Neural cell (in vitro differentiated cells): Measurements from ENCODE around the gene ATF6.

Source experiments
- CTCF ChIP-seq: fragments of 450-650 bp; IDR thresholded peaks from 2 replicates; pipeline ENCODE4 v1.5.1; 2014; ENCODE audit warnings: antibody characterized with exemption, mild to moderate bottlenecking, moderate library complexity; ENCODE audit not compliant: poor library complexity, severe bottlenecking
- EZH2 ChIP-seq: fragments of 200-600, 300-800 bp; shearing (Covaris generic), sonication (generic); IDR thresholded peaks from 2 replicates; pipeline ENCODE4 v1.6.1; 2014; ENCODE audit warnings: antibody characterized with exemption, low read length, borderline replicate concordance, mild to moderate bottlenecking; ENCODE audit not compliant: insufficient read depth, poor library complexity, severe bottlenecking

- TF ChIP-seq CTCF (no peak), EZH2 (no peak)
Measured at GRCh38 chr1:161743231-161743630, 22.9 kb upstream of the ATF6 start.
